GM18873 (cell line): ENCODE data around the gene C9.
A peak's percentile ranks its signal among the peaks of the same experiment; 100 is the strongest.

Source experiments
- ATAC-seq: cut with Tn5 transposase; IDR thresholded peaks from one replicate; pipeline ENCODE4 v1.9.1; 2021; ENCODE audit warnings: mild to moderate bottlenecking, moderate library complexity, moderate number of reproducible peaks; ENCODE audit not compliant: unreplicated experiment, low FRiP score

C9 gene

GRCh38 chr5:39376293-39376714, 12.0 kb upstream of the C9 start:
- ATAC-seq: peak; percentile 87

DNA sequence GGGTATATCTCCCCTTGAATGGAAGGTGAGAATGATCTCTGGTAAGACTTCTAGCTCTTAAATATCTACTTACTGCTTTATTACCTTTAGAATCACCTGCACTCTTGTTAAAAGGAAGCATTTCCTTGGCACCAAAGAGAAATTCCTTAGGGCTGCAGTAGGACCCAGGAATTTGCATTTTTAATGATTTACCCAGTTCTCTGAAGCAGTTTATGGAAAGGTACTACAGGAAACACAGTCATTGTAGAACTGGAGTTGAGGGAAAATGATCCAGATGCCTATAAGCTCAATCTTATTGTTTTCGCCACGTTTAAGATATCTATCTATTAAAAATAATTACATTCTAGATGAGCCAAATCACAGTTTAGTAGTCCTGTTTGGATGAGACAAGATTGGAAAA, 9.5 kb upstream of the C9 start:
- ATAC-seq: no peak

DNA sequence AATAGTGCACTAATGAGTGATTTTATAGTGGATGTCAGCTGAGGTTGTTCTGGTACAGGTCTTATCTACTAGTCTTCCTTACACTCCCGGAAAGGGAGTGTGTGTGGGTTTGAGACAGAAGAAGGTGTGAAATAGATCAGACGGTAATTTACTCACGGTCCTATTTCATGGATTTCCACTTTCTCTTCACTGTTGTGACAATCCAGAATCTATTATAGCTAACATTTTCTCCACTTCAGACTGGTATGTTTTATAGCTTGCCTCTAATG, 7.0 kb upstream of the C9 start:
- no peak for ATAC-seq

- ATAC-seq: no peak
Measured at GRCh38 chr5:39370555-39371366, 6.5 kb upstream of the C9 start.

DNA sequence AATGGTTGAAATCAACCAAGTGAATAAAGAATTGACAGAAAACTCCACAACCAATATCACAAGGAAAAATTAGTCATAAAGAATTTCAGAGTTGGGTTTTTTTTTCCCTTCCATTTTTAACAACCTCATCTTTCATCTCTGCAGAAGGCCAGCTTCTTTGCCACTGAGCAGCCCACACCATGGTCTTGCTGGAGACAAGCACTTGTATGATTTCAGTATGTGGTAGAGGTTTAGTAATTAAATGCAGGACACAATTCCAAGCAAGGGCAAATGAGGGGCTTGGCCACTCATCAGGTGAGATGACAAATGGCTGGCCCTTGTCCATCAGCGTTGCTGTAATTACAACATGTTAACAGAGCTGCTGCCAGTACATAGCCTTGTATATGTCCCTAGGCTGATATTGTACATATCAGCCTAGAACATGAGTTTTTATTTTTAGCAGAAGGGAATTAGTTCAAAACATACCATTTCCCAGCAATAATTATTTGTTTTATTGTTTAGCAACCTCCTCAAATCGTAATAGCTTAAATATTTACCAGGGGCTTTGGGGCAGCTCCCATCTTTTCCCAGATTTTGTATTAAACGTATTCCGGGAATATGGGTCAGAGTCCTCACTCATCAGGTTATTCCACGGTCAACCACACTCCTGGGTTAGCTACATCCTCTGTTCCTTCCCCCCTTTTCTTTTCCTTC, 5.0 kb upstream of the C9 start:
- ATAC-seq: no peak

DNA sequence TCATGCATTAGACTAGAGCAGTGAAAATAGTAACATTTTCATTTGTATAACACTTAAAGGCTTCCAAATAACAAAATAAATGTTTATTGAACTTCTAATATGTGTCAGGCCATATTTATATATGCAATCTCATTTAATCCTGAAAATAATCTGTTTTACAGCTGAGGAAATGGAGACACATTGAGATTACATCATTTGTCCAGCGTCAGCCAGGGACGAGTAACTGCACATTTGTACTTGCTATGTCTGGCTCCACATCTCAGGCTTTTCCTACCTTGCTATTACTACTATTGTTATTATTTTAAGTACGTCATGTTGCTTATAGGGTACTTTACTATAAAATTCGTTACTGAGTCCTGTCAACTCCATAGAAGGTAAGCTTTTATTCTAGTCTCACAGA, 3.8 kb upstream of the C9 start:
- no peak for ATAC-seq

- no peak for ATAC-seq
Measured at GRCh38 chr5:39367711-39368110, 3.4 kb upstream of the C9 start.

- ATAC-seq: no peak
Measured at GRCh38 chr5:39363217-39363616, 1.1 kb downstream of the C9 start.

DNA sequence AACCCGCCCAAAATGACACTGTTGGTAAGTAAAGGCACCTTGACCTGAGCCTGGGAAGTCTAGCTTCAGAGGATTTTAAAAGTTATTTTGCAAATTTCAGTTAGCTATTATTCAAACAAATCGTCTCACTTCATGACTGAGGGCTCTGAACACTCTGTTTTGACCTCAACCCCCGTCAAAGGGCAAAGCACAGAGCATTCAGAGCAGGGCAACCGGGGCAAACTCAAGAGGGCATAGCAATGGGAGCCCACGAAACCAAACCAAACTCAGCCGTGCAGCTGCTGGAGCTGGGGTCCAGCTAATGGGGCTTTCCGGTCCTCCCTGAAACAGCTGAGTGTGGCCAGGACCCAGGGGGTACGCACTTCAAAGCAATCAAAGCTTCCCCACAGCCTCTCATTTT, 1.6 kb downstream of the C9 start:
- ATAC-seq: no peak

DNA sequence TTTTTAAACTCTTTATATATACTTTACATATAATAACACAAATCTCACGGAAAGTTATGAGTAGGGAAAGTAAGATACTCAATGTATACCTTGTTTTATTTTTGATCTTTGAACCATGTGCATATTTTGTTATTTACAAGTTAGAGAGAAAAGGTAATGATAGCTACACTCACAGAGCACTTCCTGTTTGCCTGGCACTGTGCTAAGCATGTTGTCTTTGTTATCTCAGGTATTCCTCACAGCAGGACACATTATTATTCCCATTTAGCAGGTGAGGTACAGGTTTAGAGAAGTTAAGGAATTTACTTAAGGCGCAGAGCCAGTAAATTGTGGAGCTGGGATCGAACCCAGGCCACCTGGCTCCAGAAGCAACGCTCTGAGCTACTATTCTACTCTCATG, 3.0 kb downstream of the C9 start:
- no peak for ATAC-seq

GRCh38 chr5:39360471-39361111, 3.7 kb downstream of the C9 start:
- no peak for ATAC-seq

GRCh38 chr5:39356263-39356662, 8.0 kb downstream of the C9 start:
- ATAC-seq: no peak

DNA sequence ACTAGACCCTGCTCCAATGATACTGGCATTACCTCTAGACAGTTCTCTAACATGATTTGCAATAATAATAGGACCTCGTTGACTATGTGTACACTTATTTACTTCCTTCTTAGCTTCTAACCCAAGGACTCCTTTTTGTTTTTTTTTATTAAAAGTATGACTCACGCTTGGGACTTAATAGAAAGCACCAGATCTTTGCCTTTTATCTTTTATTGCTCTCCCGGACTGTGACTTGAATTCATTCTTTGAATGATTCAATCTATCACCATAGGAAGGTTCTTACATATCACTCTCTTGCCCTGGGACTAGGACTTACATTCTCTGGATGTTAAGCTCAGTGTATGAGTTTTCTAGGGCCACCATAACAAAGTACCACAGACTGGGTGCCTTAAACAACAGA, 9.0 kb downstream of the C9 start:
- ATAC-seq: no peak

GRCh38 chr5:39353717-39354399, 10.4 kb downstream of the C9 start:
- ATAC-seq: no peak

DNA sequence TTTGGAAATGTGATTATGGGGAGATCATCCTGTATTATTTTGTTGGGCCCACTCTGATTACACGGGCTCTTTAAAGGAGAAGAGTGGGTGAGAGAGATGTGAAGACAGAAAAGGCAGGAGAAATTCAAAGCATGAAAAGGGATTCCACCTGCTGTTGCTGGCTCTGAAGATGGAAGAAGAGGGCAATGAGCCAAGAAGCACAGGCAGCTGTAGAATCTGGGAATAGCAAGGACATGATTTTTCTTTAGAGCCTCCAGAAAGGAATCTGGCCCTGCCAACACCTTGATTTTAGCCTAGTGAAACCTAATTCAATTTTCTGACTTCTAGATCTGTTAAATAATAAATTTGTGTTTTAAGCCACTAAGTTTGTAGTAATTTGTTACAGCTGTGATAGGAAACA, 11.3 kb downstream of the C9 start:
- no peak for ATAC-seq

- no peak for ATAC-seq
Measured at GRCh38 chr5:39352170-39352569, 12.1 kb downstream of the C9 start.

GRCh38 chr5:39349484-39349883, 14.8 kb downstream of the C9 start:
- ATAC-seq: no peak

GRCh38 chr5:39342460-39342859, 21.8 kb downstream of the C9 start:
- ATAC-seq: no peak

DNA sequence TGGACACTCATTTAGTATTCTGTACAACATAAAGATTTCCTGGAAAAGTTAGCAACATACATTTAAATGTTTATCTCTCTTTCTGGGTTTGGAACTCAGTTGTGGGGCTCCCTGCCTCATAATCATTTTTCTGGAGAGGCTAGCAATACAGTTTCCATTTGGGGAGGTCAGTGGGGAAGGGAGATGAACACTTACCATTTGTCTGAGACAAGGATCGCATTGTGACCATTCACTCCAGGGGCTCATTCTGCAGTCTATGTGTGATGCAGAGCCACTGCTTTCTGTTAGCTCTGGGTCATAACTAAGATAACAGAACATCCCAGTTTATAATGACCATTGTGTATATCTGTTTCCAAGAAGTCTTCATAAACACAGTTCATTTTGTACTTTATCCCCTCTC, 22.4 kb downstream of the C9 start:
- no peak for ATAC-seq

- no peak for ATAC-seq
Measured at GRCh38 chr5:39340506-39340905, 23.8 kb downstream of the C9 start.

GRCh38 chr5:39337252-39337915, 26.9 kb downstream of the C9 start:
- ATAC-seq: no peak
